COLO668 (cell line): ENCODE results near the gene ISG20L2.
"Not testable (repeated sequence)": the region's sequence is repeated elsewhere in the genome, so short reads cannot be mapped to it uniquely, and the experiment has no call there.

ENCODE experiments used
- DNase-seq: peaks from one replicate; lab custom pipeline; 2025; ENCODE audit not compliant: unreplicated experiment; lab: John Stamatoyannopoulos, UW

ISG20L2 gene, protein sequence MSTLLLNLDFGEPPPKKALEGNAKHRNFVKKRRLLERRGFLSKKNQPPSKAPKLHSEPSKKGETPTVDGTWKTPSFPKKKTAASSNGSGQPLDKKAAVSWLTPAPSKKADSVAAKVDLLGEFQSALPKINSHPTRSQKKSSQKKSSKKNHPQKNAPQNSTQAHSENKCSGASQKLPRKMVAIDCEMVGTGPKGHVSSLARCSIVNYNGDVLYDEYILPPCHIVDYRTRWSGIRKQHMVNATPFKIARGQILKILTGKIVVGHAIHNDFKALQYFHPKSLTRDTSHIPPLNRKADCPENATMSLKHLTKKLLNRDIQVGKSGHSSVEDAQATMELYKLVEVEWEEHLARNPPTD

GRCh38 chr1:156728599-156729462 lies at the start of gene ISG20L2:
Gene ISG20L2, minus strand, starts transcription at chr1:156728766. Its CDS starts 1,114 bp downstream, at chr1:156727652.
- DNase-seq, result peak; percentile 98

DNA sequence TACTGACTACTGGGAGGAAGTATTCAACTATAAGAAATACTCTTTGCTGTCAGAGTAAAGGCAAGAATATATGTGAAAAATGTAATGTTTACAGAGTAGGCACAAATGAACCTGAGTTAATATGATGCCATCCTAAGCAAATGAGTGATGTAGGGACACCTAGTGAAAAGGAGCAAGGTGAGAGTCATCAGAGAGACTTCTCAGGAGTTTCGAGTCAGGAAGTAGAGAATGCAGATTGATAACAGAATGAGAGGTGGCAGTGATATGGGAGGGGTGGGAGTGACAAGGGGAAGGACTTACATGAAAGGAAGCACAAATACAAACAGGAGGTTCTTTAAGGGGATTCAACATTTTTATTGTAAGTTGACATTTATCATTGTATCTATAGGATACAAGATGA lies 49.0 kb upstream of the ISG20L2 start:
- no peak for DNase-seq

- no peak for DNase-seq
Measured at GRCh38 chr1:156776942-156777341, 48.4 kb upstream of the ISG20L2 start.

- DNase-seq, result no peak
Measured at GRCh38 chr1:156775799-156776198, 47.2 kb upstream of the ISG20L2 start.

GRCh38 chr1:156773607-156774006 lies 45.0 kb upstream of the ISG20L2 start:
- DNase-seq, result no peak

GRCh38 chr1:156772728-156773497 lies 44.3 kb upstream of the ISG20L2 start:
- no peak for DNase-seq

DNA sequence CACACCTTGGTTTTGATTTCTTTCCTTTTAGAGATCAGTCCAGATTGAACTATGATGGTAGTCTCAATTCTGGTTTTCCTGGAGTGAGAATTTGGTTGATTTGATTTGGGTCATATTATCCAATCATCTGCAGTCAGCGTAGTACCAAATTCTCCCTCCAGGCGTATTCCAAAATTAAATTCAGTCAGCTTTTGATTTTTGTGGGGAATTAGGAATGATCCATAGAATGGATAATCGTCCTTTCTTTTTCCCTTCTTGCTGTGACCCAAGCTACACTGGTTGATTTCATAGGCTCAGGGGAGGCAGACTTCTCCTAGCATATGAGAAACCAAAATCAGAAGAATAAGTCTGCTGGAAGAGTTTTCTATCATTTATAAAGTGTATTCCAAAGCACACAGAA lies 43.7 kb upstream of the ISG20L2 start:
- no peak for DNase-seq

DNA sequence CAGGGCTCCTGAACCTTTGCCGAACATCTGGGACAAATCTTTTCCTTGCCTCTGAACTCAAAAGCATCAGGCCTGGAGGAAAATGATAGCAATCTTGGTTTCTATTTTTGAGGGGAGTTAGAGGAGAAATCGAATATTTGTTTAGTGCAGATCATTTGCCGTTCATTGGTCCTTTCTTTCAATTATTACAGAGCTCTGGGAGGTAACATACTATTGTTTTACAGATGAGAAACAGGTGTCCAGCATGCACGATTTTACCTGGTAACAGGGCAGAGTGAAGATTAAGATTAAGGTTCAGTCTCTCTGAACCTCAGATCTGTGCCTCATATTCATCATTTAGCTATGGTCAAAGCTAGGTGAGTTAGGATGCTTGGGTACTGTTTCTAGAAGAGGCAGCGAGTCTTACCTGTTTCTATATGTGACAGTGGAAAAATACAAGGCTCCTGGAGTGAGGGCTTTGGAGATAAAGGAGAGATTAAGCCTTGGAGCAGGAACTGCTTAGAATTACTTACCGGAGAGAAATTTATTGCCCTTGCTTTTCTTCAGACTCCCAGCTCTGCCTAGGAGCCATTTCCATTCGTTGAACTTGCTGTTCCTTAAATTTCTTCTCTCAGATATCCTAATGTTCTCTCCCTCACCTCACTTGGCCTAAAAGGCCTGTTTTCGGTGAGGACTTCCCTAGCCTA lies 40.2 kb upstream of the ISG20L2 start:
- DNase-seq, result no peak

- peak; percentile 49 for DNase-seq
Measured at GRCh38 chr1:156767879-156768604, 39.5 kb upstream of the ISG20L2 start.

DNA sequence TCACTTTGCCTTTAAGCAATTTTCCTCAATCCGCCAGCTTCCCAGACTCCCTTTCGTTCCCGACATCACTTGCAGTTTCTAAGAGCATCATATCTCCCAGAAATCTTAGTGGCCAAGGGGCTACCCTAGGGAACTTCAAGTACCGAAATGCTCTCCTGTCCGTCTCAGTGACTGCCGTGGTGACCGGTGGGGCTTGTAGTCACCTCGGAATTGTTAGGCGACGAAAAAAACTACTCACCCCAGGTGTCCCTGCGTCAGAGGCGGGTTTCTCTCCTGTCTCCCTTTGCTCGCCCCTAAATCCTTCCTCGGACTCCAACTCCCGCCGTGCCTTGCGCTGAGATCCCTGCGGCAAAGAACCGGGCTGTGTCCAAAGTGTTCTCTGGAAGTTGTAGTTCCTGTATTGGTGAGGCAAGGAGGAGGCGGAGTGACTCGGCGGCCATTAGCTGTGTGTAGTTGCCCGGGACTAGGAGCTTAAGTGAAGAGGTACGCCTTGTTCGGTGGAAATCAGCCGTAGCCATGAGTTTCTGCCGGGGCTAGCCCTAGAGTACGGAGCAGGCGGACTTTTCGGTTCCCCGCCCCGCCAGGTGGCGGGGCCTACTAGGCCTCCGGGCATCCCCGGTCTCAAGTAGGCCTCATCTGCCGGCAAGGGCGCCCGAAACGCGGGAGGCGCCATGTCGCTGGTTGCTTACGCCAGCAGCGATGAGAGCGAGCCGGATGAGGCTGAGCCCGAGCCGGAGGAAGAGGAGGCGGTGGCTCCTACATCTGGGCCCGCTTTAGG lies 38.7 kb upstream of the ISG20L2 start, which contains the start of gene PRCC:
PRCC (plus strand) TSS at position 435 of the 778 bp plus-strand sequence; CDS start at position 672, 237 bp downstream.
- DNase-seq, result peak; percentile 99

DNA sequence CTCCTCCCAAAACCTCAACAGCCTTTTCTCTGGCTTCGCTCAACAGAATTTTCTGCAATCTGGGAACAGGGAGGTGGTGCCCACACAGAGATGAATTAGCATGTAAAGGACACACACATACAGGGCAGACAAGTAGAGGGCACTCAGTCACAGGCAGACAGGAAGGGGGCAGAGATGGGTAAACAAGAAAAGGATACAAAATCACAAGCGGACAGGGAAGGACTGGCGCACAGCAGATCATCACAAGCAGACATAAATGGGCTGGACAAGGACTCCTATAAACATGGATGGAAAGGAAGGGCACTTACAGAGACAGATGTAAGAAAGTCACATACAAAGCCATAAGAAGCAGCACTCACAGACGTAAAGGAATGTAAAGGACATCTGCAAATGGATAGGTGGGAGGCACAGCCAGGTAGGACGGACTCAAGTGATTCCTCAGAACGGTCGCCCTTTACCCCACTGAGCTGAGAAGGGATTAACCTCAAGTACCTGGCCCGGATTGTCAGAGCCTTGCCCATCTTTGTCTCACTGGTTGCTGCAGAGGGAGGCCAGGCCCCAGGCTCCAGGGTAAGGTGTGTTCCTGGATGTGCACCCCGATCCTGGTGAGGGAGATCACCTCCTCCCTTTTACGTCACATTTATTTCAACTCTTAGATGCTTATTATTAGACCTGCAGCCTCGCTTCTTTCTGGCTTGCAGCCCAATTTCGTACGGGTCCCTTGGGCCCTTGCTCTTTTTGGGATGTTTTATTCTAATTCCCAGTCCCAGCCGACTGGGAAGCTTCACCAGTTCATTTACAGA lies 37.9 kb upstream of the ISG20L2 start:
- DNase-seq, result peak; percentile 34

DNA sequence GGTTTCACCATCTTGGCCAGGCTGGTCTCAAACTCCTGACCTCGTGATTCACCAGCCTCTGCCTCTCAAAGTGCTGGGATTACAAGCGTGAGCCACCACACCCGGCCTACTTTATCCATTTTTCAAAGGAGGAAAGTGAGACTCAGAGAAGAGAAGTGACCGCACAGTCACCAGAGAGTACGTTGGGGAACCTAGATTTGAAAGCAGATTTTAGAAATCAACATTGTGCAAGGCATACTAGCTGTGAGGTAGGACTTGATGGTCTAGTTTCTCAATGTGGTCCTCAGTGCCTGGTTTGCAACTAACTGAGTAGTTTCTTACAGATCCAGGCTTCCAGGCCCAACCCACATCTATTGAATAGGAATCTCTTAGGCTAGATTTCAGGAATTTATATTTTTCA lies 37.1 kb upstream of the ISG20L2 start:
- no peak for DNase-seq

DNA sequence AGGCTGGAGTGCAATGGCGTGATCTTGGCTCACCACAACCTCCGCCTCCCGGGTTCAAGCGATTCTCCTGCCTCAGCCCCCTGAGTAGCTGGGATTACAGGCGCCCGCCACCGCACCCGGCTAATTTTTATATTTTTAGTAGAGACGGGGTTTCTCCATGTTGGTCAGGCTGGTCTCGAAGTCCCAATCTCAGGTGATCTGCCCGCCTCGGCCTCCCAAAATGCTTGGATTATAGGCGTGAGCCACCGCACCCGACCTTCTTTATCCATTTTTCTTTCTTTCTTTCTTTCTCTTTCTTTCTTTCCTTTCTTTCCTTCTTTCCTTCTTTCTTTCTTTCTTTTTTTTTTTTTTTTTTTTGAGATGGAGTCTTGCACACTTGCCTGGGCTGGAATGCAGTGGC lies 36.6 kb upstream of the ISG20L2 start:
- DNase-seq, result not testable (repeated sequence)

GRCh38 chr1:156760796-156761104 lies 32.2 kb upstream of the ISG20L2 start:
- DNase-seq, result no peak

GRCh38 chr1:156760092-156760795 lies 31.7 kb upstream of the ISG20L2 start:
- DNase-seq, result peak; percentile 33

DNA sequence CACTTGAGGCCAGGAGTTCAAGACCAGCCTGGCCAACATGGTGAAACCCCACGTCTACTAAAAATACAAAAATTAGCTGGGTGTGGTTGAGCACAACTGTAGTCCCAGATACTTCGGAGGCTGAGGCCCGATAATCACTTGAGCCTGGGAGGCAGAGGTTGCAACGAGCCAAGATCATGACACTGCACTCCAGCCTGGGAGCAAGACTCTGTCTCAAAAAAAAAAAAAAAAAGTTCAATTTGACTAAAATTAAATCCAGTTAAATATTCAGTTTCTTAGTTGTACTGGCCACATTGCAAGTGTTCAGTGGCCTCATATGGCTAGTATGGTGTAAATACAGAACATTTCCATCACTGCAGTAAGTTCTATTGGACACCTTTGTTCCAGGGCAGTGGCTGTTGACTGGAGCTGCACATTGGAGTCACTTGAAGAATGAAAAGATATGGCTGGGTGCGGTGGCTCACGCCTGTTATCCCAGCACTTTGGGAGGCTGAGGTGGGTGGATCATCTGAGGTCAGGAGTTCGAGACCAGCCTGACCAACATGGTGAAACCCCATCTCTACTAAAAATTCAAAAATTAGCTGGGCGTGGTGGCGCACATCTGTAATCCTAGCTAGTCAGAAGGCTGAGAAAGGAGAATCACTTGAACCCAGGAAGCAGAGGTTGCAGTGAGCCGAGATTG lies 29.1 kb upstream of the ISG20L2 start:
- not testable (repeated sequence) for DNase-seq

DNA sequence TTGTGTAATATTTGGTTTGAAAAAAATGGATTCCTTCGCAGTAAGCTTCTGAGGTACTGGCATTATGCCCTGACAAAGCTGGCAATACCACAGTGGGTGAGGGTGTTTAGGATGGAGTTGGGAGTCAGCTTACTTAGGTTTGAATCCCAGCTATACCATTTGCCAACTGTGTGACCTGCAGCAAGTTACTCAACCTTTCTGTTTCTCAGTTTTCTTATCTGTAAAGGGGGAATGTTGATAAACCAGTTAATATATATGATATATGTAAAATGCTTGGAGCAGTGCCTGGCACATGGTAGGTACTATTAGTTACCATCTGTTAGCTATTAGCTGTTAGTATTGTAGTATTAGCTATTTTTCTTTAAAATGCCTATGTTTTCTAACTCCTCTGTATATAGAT lies 27.8 kb upstream of the ISG20L2 start:
- DNase-seq, result no peak
